Parathyroid adenoma (tissue), 2 donors: Measurements from ENCODE around the gene TMEM151A.

Experiments
- H2AFZ ChIP-seq: fragments of 300-600 bp; sonication (generic); one replicate; pipeline ENCODE4 v1.7.0; 2017; ENCODE audit warnings: antibody characterized with exemption, mild to moderate bottlenecking
- H3K27ac ChIP-seq: fragments of 300-600 bp; sonication (generic); one replicate; pipeline ENCODE4 v1.7.0; 2017
- H3K27me3 ChIP-seq: fragments of 300-600 bp; sonication (generic); one replicate; pipeline ENCODE4 v1.7.0; 2017; ENCODE audit warnings: low read length; ENCODE audit not compliant: control insufficient read depth, insufficient read depth
- H3K36me3 ChIP-seq: fragments of 300-600 bp; sonication (generic); one replicate; pipeline ENCODE4 v1.7.0; 2017; ENCODE audit warnings: low read length; ENCODE audit not compliant: control insufficient read depth, insufficient read depth
- H3K4me1 ChIP-seq: fragments of 300-600 bp; sonication (generic); one replicate; pipeline ENCODE4 v1.7.0; 2017; ENCODE audit warnings: control low read depth
- H3K4me2 ChIP-seq: fragments of 300-600 bp; sonication (generic); one replicate; pipeline ENCODE4 v1.7.0; 2017; ENCODE audit warnings: low read length
- H3K4me3 ChIP-seq: fragments of 300-600 bp; sonication (generic); one replicate; pipeline ENCODE4 v1.7.0; 2017; ENCODE audit warnings: low read depth, low read length
- H3K79me2 ChIP-seq: fragments of 300-600 bp; sonication (generic); one replicate; pipeline ENCODE4 v1.7.0; 2017; ENCODE audit warnings: control low read depth
- H3K9ac ChIP-seq: fragments of 300-600 bp; sonication (generic); one replicate; pipeline ENCODE4 v1.7.0; 2017; ENCODE audit warnings: mild to moderate bottlenecking
- H3K9me3 ChIP-seq: fragments of 300-600 bp; sonication (generic); one replicate; pipeline ENCODE4 v1.7.0; 2017; ENCODE audit warnings: low read length; ENCODE audit not compliant: control insufficient read depth
- TF ChIP-seq, protein P1 (sequence below): fragments of 300-600 bp; sonication (generic); IDR thresholded peaks from one replicate; pipeline ENCODE4 v1.7.0; 2017; ENCODE audit warnings: antibody characterized with exemption, mild to moderate bottlenecking
- donor health status: primary hyperparathyroidism.

TMEM151A gene

DNA sequence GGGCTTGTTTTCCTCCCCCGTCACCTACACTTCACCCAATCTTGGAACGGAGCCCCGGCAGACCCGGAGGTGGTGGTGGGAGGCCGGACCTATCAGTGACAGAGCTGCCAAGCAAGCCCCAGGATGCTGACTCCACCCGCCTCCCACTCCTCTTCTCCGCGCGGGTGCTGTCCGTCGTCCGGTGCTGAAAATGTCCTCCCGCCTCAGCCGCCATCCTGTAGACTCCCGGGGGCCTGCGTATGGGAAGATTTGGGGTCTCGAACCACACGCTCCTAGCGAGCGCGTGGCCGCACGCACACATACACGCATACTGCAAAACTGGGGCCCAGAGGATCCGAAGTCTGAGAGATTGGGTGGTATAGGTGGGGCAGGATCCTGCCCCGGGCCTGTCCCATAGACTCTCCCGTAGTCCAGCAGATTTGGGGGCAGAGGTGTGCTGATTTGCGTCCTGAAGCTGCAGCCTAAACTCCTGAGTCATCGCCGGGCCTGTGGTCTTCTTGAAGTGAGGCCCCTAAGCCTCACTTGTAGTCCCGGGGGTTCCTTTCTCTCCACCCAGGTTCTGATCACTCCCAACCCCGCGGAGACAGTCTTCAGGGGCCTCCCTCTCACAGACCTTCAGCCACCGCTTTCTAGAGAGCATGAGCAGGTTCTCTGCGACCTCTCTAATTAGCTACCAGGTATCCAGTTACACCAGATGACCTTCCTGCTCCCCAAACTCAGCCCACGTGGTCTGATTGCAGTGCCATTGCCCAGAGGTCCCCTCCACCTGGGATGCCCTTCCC lies 2.0 kb upstream of the TMEM151A start:
- H3K4me3 ChIP-seq = peak overlapping the region; percentile 84
- TF ChIP-seq, protein P1, sequence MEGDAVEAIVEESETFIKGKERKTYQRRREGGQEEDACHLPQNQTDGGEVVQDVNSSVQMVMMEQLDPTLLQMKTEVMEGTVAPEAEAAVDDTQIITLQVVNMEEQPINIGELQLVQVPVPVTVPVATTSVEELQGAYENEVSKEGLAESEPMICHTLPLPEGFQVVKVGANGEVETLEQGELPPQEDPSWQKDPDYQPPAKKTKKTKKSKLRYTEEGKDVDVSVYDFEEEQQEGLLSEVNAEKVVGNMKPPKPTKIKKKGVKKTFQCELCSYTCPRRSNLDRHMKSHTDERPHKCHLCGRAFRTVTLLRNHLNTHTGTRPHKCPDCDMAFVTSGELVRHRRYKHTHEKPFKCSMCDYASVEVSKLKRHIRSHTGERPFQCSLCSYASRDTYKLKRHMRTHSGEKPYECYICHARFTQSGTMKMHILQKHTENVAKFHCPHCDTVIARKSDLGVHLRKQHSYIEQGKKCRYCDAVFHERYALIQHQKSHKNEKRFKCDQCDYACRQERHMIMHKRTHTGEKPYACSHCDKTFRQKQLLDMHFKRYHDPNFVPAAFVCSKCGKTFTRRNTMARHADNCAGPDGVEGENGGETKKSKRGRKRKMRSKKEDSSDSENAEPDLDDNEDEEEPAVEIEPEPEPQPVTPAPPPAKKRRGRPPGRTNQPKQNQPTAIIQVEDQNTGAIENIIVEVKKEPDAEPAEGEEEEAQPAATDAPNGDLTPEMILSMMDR = no peak
- no peaks in the 10 kb centered on the region for H3K36me3 ChIP-seq
- peak overlapping the region; percentile 91 for H3K27ac ChIP-seq
- H3K9me3 ChIP-seq = no peaks in the 10 kb centered on the region
- peak overlapping the region; percentile 70 for H2AFZ ChIP-seq
- no peaks in the 10 kb centered on the region for H3K27me3 ChIP-seq
- H3K4me1 ChIP-seq = no peaks in the 10 kb centered on the region
- no peak overlapping the region for H3K9ac ChIP-seq
- H3K79me2 ChIP-seq = no peaks in the 10 kb centered on the region
- peak overlapping the region; percentile 87 for H3K4me2 ChIP-seq

DNA sequence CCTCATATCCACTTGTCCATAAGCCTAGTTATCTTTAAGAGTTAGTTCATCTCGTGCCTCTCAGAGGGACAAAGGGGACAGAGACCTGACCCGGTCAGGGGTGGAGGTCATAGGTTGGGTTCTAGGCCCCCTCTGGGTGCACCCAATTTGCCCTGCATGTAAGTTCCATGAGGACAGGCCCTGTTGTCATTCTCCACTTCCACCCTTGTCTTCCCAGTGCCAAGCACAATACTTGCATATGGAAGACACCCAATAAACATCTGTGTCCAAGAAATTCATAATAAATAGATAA lies 1.4 kb upstream of the TMEM151A start:
- no peak overlapping the region for H3K9ac ChIP-seq
- peak overlapping the region; percentile 91 for H3K27ac ChIP-seq
- no peaks in the 10 kb centered on the region for H3K4me1 ChIP-seq
- H3K4me2 ChIP-seq = no peak overlapping the region
- H3K27me3 ChIP-seq = no peaks in the 10 kb centered on the region
- no peaks in the 10 kb centered on the region for H3K9me3 ChIP-seq
- no peaks in the 10 kb centered on the region for H3K36me3 ChIP-seq
- no peak overlapping the region for H2AFZ ChIP-seq
- TF ChIP-seq, protein P1 = no peak
- no peak overlapping the region for H3K4me3 ChIP-seq
- no peaks in the 10 kb centered on the region for H3K79me2 ChIP-seq

DNA sequence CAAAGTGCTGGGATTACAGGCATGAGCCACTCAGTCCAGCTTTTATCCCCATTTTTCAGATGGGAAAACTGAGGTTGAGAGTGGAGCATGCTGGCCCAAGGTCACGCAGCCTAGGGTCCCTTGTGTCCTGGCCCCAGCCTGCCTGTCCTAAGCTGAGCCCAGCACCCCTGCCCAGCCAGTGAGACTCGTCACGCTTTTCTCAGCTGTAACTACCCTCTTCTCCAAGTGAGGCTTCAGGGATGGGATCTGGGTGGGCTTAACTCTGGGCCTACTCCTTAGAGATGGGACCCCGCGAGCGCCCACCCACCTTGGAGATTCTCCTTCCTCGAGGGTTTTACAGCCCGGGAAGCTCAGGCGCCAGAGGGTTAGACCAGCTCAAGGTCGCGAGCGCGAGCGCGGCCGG lies 390 bp upstream of the TMEM151A start:
- Histone ChIP-seq H3K9ac (no peak overlapping the region), H3K4me3 (no peak overlapping the region), H3K27me3 (no peaks in the 10 kb centered on the region), H3K79me2 (no peaks in the 10 kb centered on the region), H2AFZ (peak overlapping the region; percentile 46), H3K36me3 (no peaks in the 10 kb centered on the region), H3K4me2 (no peak overlapping the region), H3K9me3 (no peaks in the 10 kb centered on the region), H3K4me1 (no peaks in the 10 kb centered on the region), H3K27ac (no peak overlapping the region)
- TF ChIP-seq, protein P1 = no peak

DNA sequence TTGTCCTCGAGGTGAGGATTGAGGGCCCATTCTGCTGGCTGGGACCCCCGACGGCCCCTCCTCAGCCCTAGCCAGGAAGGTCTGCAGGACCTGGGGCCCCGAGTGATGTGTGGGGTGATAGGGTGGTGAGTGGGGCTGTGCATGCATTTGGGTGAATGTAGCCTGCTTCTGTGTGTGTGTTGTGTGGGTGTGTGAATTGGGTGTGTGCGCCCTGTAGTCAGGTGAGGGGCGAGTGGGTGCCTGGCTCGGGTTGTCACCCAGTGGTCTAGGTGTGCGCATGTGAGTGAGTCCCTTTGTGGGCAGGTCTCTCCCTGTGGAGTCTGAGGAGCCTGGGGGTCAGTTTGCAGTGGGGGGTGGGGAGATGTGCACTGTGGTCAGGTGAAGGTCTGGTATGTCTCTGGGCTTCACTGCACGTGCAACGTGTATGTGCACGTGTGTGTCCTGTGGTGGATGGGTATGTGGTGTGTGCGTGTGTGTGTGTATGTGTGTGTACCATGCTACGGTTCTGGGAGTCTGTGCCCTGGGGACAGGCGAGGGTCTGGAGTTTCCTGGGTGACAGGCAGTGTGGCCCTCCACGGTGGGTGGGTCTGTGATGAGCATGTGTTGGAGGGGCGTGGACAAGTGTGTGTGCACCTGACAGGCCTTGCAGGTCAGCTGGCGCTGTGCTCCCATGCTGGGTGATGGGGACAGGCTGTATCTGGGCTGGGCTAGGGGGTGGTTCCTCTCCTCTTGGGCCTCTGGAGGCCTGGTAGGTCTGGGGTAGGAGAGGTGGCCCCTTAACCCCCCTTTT lies 1.0 kb downstream of the TMEM151A start:
- Histone ChIP-seq H3K9me3 (no peaks in the 10 kb centered on the region), H3K36me3 (no peaks in the 10 kb centered on the region), H3K79me2 (no peaks in the 10 kb centered on the region), H3K27me3 (no peaks in the 10 kb centered on the region), H2AFZ (peak overlapping the region; percentile 73), H3K27ac (no peak overlapping the region), H3K4me2 (no peak overlapping the region), H3K4me1 (no peaks in the 10 kb centered on the region), H3K4me3 (no peak overlapping the region), H3K9ac (no peak overlapping the region)
- TF ChIP-seq, protein P1 = no peak
